RPMI7951 (cell line): ENCODE data around the gene STMN3. TPM values are rescaled to one million over a fixed set of nuclear protein-coding genes. Genes with fewer than 3 reads are reported as not detected.

Experiments used
- DNase-seq: peaks from one replicate; pipeline ENCODE4 v3.0.0-alpha.2; 2012; ENCODE audit warnings: low read depth
- total RNA-seq: library from RNA; depleted of rRNA; stranded (reverse); fragments of >200 nt; shearing (Covaris generic); gene quantifications from 2 replicates; pipeline ENCODE4 v1.2.3, GENCODE V29; 2014

Gene STMN3
- total RNA-seq, 1 experiment from 2014 or later = 75.3 TPM

DNA sequence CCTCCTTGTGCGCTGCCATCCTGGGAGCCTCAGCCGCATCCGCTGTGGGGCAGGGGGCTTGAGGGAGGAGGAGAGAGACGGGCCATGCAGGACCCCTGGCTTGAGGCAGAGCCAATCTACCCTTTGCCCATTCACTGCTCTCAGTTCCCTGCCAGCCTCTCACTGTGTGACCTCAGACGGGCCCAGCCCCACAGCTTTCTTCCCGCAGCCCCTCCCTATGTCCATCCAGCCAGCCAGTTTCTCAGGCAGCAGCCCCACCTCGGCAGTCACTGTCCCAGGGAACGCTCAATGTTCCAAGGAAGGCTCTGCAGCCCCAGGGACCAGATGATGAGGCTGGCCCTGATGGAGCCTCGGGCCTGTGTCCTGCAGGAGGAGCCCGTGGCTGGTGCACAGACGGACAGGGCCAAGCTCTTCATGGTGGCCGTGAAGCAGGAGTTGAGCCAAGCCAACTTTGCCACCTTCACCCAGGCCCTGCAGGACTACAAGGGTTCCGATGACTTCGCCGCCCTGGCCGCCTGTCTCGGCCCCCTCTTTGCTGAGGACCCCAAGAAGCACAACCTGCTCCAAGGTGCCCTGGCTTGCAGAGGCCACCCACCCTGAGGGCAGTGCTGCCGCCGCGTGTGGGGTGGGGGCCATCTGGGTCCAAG is 39.3 kb upstream of the STMN3 start:
- peak; percentile 87 for DNase-seq

DNA sequence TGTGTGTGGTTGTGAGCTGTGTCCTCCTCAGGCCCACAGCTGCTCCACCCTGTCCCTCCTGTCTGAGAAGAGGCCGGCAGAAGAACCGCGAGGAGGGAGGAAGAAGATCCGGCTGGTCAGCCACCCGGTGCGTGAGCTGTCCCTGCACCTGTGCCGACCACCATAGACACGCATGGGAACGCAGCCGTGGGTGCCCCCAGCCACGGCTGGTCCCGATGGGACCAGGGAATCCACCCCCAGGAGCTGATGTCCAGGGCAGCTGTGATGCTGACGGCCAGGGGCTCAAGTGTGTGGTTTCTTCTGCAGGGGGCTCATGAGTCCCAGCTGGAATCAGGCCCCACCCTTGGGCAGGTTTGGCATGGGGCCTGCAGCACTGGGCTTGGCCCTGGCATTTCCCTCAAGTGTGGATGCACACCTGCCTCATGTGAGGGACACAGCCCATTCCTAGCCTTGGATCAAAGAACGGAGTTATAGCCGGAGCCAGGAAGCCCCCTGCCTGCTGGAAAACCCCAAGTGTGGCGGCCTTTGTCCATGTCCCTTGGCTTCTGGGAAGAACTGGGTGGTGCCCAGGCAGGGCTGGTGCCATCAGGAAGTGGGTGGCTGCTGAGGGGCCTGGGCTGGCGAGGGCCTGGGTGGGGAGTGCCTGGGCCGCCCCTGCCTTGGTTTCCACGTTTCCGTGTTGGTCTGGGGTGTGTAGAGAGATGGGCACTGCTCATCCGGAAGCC is 38.6 kb upstream of the STMN3 start:
- no peak for DNase-seq

DNA sequence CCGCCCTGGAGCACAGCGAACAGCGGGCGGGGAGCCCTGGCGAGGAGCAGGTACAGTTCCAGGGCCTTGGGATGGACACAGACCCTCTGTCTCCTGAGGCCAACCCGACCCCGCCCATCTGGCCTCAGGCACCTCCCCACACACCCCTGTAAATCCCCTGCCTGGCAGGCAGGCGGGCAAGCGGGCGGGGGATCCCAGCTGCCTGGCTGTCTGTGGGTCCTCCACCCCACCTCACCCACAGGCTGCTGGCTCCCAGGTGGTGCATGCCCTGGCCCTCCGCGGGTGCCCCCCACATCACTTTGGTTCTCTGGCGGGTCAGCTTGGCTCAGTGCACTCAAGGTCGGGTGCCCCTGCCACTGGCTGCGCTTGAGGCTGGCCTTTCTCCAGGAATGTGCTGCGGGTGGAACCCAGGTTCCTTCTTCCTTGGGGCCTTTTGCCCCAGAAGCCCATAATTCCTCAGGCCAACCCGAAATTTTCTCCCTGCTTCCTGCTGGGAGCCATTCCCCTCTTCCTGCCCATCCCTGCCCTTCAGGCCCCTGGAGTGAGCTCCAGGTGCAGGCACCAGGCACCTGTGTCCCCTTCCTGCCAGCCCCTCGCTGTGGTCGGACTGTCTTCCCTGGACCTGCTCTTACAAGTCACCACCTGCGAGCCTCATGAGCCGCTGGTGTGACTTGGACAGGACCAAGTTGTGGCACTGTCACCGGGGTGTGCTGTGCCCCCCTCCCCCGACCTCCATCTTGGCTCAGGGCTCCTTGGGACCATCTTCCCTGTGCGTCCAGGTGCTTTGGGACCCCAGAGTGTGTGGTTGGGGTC is 37.9 kb upstream of the STMN3 start:
- DNase-seq = no peak

DNA sequence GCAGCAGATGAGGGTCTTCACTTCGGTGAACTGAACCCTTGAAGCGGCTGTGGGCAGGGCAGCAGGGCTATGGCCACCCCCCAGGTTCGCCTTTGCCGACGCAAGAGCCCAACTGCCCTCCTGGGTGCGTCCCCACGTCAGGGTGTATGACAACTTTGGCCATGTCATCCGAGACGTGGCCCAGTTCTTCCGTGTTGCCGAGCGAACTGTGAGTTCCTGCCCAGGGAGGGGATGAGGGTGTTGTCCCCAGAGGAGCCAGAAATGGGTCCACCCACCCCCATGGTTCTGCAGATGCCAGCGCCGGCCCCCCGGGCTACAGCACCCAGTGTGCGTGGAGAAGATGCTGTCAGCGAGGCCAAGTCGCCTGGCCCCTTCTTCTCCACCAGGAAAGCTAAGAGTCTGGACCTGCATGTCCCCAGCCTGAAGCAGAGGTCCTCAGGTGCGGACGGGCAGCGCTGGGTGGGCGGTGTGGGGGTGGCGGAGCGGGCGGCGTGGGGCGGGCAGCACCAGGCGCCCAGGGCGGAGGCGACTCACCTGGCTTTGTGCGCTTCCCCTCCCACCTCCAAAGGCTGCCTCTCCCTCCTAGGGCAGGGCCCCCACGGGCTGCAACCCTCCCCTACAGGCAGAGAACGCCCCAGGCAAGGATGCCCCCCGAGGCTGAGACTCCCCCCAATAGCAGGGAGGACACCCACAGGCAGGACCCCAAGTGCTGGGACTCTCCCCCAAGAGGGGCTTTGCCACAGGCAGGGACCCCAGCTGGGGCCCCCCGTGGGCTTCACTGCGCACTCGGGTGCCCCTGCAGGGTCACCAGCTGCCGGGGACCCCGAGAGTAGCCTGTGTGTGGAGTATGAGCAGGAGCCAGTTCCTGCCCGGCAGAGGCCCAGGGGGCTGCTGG is 37.0 kb upstream of the STMN3 start:
- no peak for DNase-seq

DNA sequence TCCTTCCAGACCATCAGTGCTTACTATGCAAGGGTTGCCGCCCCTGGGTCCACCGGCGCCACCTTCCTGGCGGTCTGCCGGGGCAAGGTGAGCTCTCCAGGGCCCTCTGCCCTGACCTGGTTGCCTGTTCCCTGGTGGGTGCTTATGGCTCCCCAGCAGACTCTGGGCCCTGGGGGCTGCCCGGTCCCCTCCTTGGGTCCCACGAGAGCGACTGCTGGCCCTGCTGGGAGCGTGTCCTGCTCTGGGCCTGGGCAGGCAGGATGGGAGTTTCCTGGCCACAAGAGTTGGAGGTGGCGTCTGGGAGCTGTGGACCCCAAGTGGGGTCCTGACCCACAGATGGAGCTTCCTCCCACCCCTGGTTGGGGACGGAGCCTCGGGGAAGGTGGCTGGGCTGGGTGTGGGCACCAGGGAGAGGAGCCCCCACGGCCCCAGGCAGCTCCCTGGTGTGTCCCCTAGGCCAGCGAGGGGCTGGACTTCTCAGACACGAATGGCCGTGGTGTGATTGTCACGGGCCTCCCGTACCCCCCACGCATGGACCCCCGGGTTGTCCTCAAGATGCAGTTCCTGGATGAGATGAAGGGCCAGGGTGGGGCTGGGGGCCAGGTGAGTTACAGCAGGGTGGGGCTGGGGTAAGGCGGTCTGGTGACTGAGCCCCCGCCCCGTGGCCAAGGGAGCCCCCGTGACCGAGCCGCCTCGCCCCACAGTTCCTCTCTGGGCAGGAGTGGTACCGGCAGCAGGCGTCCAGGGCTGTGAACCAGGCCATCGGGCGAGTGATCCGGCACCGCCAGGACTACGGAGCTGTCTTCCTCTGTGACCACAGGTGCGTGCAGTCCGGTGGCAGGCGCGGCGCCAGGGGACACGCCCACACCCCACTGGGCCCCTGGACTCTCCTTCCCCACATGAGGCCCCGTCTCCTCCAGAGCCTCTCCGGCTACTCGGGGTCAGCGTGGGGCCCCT is 36.1 kb upstream of the STMN3 start:
- DNase-seq = no peak

DNA sequence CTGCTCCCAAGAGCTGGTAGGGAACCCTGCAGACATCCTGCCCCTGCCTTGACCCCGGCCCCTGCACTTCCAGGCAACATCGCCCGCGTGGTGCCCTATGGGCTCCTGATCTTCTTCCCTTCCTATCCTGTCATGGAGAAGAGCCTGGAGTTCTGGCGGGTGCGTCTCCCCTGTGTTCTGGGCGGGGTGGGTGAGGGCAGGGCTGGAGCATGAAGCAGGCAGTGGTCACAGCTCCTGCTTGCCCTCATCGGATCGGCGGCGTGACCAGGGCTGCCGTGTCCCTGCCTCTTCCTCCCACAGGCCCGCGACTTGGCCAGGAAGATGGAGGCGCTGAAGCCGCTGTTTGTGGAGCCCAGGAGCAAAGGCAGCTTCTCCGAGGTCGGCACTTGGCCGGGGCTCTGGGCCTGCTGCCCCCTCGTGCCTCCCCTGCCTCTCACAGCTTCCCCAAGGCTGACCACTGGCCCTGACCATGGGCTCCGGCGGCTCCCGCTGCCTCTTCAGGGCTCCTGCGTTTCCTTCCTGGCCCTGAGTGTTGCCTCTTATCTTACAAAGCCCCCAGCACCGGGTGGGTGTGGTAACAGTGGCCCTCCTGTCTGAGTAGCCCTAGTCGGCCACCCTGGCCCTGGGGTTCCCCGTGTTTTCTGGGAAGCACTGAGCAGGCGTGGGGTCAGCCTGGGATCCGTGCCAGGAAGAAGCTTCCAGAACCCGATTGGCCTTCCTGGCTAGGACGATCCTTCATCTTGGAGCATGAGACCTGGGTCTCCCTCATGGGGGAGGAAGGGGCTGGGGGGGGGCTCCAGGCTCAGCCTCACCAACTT is 35.2 kb upstream of the STMN3 start:
- DNase-seq = no peak

DNA sequence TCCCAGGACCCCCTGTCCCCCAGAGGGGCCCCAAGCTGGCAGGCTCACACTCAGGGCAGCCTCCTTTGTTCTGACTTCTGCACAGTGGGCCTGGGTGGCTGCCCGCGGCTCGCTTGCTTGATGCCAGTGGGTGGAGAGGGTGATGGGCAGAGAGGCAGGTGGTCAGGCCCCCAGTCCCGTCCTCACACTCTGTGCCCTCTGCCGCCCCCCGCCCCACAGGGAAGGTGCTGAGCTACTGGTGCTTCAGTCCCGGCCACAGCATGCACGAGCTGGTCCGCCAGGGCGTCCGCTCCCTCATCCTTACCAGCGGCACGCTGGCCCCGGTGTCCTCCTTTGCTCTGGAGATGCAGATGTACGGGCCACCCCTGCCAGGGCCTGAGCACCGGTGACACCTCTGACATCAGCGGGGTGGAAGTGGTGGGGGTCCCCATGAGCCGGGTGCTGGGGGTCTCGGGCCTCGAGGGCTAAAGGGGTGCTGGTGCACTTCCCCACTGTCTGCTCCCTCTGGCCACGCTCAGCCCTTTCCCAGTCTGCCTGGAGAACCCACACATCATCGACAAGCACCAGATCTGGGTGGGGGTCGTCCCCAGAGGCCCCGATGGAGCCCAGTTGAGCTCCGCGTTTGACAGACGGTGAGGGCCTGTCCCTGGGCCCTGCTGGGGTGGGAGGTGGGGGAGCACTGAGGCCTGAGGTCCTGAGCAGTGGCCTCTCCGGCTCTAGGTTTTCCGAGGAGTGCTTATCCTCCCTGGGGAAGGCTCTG is 34.4 kb upstream of the STMN3 start:
- DNase-seq = no peak

DNA sequence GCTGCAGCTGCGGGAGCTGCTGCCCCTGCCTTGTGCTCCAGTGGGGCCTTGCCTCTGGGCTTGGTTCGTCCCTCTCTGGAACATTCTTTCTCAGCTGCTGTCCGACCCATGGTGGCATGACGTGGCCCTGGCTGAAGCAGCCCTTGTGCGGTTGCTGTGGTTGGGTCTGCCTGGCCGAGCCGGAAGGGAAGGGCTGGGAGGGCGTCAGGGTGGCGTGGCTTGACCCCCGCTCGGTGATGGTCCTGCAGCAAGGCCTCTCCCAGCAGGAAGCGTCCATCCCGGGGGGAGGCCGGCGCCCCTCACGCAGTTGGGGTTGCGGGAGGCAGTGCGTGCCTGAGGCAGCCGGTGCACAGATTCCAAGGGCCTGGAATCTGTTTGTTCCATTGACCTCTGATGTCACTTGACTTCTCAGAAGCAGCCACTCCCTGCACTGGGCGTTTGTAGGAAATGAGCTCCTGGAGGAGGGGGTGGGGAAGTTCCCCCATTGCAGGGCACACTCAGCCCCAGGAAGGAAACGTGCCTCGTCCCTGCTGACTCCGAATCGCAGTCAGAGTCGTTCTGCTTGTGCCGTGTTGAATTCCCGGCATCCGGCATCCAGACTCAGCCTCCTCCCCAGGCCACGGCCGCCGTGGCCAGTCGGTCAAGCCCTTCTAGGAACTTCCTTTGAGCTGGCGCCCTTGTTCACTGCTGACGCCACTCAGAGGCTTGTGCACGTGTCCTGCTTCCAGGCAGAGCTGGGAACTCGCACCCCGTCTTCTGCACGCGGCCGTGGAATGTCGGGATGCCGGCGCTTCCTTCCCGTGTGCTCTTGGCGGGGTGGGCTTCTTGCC is 33.5 kb upstream of the STMN3 start:
- DNase-seq = peak; percentile 99

DNA sequence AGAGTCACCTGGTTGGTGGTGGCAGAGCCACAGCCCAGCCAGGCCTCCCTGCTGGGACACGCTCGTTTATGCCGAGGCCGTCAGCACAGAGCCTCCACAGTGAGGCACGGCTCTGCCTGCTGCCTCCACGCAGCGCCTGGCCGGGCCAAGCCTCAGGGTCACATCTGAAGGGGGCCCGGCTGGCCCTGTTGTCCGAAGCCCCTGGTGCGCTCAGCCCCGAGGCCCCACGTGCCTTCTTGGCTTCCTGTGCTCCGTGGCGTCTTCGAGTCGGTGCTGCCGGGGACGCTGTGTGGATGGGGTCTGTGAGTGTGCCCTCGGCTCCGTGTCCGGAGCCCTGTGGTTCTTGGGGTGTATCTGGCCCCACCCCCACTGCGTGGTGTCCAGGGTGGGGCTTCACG is 32.9 kb upstream of the STMN3 start:
- no peak for DNase-seq

DNA sequence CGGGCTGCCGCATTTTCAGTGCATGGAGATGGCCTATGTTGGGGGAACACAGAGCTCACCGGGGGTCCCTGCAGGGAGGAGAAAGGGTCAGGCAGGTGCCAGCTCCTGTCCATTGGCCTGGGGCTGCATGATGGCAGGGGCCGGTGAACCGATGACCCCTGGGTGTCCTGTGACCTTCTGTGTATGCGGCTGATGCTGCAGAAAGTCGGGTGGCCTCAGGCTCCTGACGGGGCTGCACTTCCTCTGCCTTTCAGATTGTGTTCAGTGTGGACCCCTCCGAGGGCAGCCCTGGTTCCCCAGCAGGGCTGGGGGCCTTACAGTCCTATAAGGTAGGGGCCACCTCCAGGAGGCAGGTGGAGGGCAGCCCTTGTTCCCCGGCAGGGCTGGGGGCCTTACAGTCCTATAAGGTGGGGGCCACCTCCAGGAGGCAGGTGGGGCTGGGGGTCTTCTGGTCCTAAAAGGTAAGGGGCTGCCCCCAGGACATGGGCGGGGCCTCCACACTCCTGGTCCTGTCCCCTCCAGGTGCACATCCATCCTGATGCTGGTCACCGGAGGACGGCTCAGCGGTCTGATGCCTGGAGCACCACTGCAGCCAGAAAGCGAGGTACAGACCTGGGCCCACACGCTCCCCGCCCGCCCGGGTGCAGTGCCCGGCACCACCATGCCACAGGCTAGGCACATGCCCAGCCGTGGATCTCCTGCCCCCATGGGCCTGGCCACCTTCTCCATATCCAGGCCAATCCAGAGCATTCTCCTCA is 32.2 kb upstream of the STMN3 start:
- DNase-seq = no peak

DNA sequence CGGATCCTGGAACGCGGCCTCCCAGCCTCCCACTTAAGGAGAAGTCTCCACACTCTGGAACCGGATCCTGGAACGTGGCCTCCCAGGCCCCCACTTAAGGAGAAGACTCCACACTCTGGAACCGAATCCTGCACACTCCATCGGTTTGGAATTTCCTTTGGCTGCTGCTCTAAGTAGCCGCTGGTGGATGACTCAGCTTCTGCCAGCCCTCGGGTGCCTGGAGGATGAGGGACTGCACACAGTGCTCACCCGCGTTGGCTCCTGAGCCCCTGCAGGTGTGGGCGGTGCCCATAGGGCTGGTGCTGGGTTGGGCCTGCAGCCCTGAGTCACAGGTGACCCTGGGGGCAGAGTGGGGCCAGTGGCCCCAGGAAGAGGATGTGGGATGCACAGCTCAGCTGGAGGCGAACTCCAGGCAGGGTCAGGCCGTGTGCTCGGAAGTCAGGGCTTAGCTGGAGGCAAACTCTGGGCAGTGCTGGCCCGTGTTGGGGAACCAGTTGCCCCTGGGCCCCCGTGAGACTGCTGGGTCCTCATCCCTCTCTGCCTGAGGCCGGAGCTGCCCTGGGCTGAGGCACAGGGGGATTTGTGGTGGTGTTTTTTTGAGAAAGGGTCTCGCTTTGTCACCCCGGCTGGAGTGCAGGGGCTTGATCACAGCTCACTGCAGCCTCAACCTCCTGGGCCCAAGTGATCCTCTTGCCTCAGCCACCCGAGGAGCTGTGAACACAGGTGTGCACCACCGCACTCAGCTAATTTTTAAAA is 29.3 kb upstream of the STMN3 start:
- DNase-seq = peak; percentile 100

DNA sequence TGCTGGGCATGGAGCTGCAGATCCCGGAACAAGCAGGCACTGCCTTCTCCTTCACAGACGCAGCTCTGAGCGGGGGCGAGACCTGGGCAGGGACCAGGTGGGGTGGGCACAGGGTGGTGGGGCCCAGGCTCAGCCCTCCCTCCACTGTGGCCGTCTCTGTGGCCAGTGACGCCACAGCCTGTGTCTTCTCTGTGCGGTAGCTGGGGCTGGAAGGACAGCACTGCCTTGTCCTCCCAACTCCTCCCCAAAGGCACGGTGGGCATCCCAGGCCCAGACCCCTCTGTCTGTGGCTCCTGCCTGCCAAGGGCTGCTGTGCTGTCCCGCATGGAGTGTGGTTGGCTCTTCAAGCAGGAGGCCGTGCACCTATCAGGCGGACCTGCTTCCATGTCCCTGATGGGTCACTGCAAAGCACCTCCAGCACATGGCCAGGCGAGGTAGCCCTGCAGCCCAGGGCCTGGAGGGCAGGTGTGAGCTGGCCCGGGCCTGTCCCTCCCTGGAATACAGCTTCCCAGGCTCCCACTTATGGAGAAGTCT is 28.5 kb upstream of the STMN3 start:
- DNase-seq = no peak

DNA sequence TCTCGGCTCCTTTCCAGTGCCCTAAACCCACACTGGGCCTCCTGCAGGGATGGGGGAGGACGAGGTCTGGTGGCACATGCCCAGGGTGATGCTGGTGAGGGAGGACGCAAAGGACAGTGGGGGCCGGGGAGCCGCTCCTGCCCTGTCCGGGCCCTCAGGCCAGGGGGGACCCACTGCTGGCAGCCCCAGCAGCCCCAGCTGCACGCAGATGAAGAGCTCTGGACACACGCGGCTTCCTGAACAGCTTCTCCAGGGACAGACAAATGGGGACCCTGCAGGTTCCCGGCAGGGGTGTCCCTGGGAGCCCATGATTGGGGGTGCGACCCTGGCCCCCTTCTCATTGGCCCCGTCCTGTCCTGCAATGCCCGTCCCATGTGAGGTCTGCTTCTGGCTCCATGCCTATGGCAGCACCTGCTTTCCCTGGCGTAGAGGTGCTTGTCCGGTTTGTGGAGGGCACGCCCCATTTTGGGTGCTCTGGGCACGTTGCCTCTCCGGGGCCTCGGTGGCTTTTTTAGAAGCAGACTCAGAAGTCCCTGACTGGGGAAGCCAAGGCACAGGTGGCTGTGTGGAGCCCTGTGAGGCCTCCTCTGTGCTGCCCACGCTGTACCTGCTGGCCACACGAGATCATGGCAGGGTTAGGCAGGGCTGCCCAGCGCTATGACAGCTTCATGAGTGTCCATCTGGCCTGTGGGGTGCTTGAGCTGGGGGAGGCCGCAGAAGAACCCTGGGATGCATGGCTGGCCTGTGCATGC is 27.8 kb upstream of the STMN3 start:
- no peak for DNase-seq

DNA sequence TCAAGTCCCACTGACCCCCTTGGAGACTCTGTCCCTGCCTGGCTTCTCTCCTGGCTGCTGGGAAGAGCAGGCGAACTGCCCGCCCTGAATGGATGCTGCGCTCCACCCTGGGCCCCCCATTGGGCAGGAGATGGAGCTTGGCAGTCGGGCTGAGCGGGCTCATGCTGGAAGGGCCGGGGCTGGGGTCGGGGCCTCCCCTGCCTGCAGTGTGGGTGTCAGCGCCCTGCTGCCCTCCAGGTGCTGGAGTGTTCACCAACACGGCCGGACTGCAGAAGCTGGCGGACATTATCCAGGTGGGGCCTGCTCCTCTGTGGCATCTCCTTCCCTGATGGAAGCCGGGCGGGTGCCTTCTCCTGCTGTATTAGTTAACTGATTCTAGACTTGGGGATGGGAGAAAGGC is 27.2 kb upstream of the STMN3 start:
- no peak for DNase-seq

DNA sequence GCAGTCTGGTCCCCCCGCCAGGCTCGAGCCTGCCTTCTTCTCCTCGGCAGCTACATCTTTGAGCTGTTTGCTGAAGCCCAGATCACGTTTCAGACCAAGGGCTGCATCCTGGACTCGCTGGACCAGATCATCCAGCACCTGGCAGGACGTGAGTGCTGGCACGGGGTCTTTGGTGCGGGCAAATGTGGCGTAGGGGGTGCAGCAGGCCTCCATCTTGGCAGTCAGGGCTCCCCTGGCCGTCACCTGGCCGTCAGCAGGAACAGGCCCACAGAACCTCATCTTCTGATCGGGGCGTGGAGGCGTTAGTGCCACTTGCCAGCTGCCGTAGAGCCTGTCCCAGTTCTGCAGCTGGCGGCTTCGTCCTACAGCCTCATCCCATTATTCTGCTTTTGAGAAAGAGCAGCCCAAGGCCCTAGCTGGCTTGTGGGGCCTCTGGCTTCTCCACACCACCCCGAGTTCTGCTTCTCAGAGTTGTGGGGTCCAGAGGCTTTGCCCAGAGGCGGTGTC is 26.6 kb upstream of the STMN3 start:
- no peak for DNase-seq
